Esophagus muscularis mucosa (tissue), 4 donors: ENCODE results near the gene SIGLEC10. TPM values are rescaled to one million over a fixed set of nuclear protein-coding genes. Genes with fewer than 3 reads are reported as not detected.
"Not testable (repeated sequence)": the region's sequence is repeated elsewhere in the genome, so short reads cannot be mapped to it uniquely, and the experiment has no call there.

ENCODE experiments used
- DNase-seq: peaks from one replicate; pipeline ENCODE4 v3.0.0-alpha.2; 2017; ENCODE audit errors: extremely low spot score
- H3K27ac ChIP-seq, 4 donors: fragments of 200-600 bp; sonication (generic); replicated peaks in 1 of 4; 1 replicate in 3 of 4; 2 replicates in 1 of 4; pipeline ENCODE4 v1.5.1; 2016 to 2019; ENCODE audit warnings: mild to moderate bottlenecking in 1 of 4
- H3K27me3 ChIP-seq, 4 donors: fragments of 200-600 bp; sonication (generic); one replicate each; pipeline versions ENCODE4 v1.5.1 to v1.6.0; 2016 to 2019
- H3K36me3 ChIP-seq, 4 donors: fragments of 200-600 bp; sonication (generic); one replicate each; pipeline ENCODE4 v1.5.1; 2016 to 2019
- H3K4me1 ChIP-seq, 4 donors: fragments of 200-600 bp; sonication (generic); one replicate each; pipeline ENCODE4 v1.5.1; 2016 to 2019
- H3K4me3 ChIP-seq, 4 donors: fragments of 200-600 bp; sonication (generic); 1 replicate in 2 of 4; 2 replicates in 2 of 4; pipeline ENCODE4 v1.5.1; 2016 to 2019; ENCODE audit warnings: mild to moderate bottlenecking in 4 of 4, moderate library complexity in 1 of 4
- H3K9me3 ChIP-seq, 4 donors: fragments of 200-600 bp; sonication (generic); 1 replicate in 3 of 4; 2 replicates in 1 of 4; pipeline ENCODE4 v1.5.1; 2016 to 2019
- CTCF ChIP-seq, 3 experiments: fragments of 200-600 bp in 2 of 3; fragments of 450-650 bp in 1 of 3; sonication (generic) in 2 of 3; IDR thresholded peaks; one replicate each; pipeline ENCODE4 v1.5.1; 2017 to 2019; ENCODE audit warnings: antibody characterized with exemption in 3 of 3, mild to moderate bottlenecking in 2 of 3, moderate library complexity in 1 of 3
- EP300 ChIP-seq: sonication (generic); formaldehyde crosslinking; IDR thresholded peaks from one replicate; pipeline ENCODE4 v1.6.1; 2017; ENCODE audit warnings: antibody characterized with exemption
- POLR2A ChIP-seq: fragments of 450-650 bp; IDR thresholded peaks from one replicate; pipeline ENCODE4 v1.6.1; 2017; ENCODE audit warnings: antibody characterized with exemption, moderate library complexity, mild to moderate bottlenecking, low read depth
- POLR2AphosphoS5 ChIP-seq, 2 donors: sonication (generic); formaldehyde crosslinking; IDR thresholded peaks; one replicate each; pipeline ENCODE4 v1.6.1; 2017; ENCODE audit warnings: antibody characterized with exemption in 2 of 2
- whole genome bisulfite sequencing: methylation state at CpG from one replicate; pipeline ENCODE4 v1.1.5; 2018; 5-methylcytosine and 5-hydroxymethylcytosine counted together
- intact Hi-C: fragments of 100-400 bp; cut with DNase I; formaldehyde crosslinking; loops from one replicate; pipeline ENCODE4 v1.15.1; 2023
- total RNA-seq, 4 donors: library from RNA; depleted of rRNA; stranded (reverse); fragments of >200 nt; gene quantifications; one replicate each; pipeline versions ENCODE4 v1.1.0 to v1.2.1, GENCODE V29; 2016

The SIGLEC10 gene
- 1 to 10 TPM; 1.4 to 4.1 (median 2.4) TPM for total RNA-seq

GRCh38 chr19:51417107-51417809, at the start of gene SIGLEC10:
SIGLEC10 (minus strand) TSS chr19:51417642; CDS start chr19:51417581, 61 bp downstream.
- WGBS, result 54% methylated on average over 18 of the region's 21 CpGs
- H3K27ac ChIP-seq, result no peak within 1 kb of the TSS

GRCh38 chr19:51466723-51467122, 49.3 kb upstream of the SIGLEC10 start:
- WGBS, result 57% methylated on average over 3 of the region's 3 CpGs
- no peak overlapping the region for H3K27ac ChIP-seq
- peaks cover 0 to 37% (median under 1%) of the 10 kb centered on the region in 4 donors for H3K27me3 ChIP-seq
- intact Hi-C loops, result no loop called here
- H3K9me3 ChIP-seq, result no peaks in the 10 kb centered on the region
- H3K36me3 ChIP-seq, result no peaks in the 10 kb centered on the region
- no peak overlapping the region for H3K4me3 ChIP-seq
- TF ChIP-seq POLR2AphosphoS5 (IDR thresholded peaks at IDR 0.05), result no peak
- no peak for TF ChIP-seq POLR2A
- no peak for TF ChIP-seq CTCF (IDR thresholded peaks at IDR 0.05)
- no peak for TF ChIP-seq EP300
- no peaks in the 10 kb centered on the region for H3K4me1 ChIP-seq
- DNase-seq, result no peak

More at GRCh38 chr19:51417107-51417809, at the start of gene SIGLEC10:
- no peak for DNase-seq
- intact Hi-C loops, result no loop called here
- no peak for TF ChIP-seq EP300
- no peak for TF ChIP-seq CTCF (IDR thresholded peaks at IDR 0.05)
- no peak for TF ChIP-seq POLR2A
- TF ChIP-seq POLR2AphosphoS5 (IDR thresholded peaks at IDR 0.05), result no peak
- Histone ChIP-seq H3K4me1 (peaks cover 0 to 9% (median 3%) of the 10 kb centered on the region in 4 donors), H3K27me3 (peaks cover 0 to 71% (median 0%) of the 10 kb centered on the region in 4 donors), H3K36me3 (no peaks in the 10 kb centered on the region), H3K4me3 (no peak within 1 kb of the TSS), H3K9me3 (no peaks in the 10 kb centered on the region)

- H3K9me3 ChIP-seq, H3K4me3 ChIP-seq, H3K36me3 ChIP-seq, DNase-seq, H3K4me1 ChIP-seq, intact Hi-C loops, H3K27ac ChIP-seq: not testable (repeated sequence)
- peaks cover 0 to 53% (median 3%) of the 10 kb centered on the region in 4 donors for H3K27me3 ChIP-seq
- 28% methylated on average over 12 of the region's 33 CpGs for WGBS
Observed at GRCh38 chr19:51463976-51464581, 46.6 kb upstream of the SIGLEC10 start.

- peaks cover 0 to 56% (median 3%) of the 10 kb centered on the region in 4 donors for H3K27me3 ChIP-seq
- WGBS, result 92% methylated on average over 4 of the region's 10 CpGs
- no peak overlapping the region for H3K4me3 ChIP-seq
- no peak for DNase-seq
- intact Hi-C loops, result no loop called here
- H3K4me1 ChIP-seq, result no peaks in the 10 kb centered on the region
- TF ChIP-seq CTCF (IDR thresholded peaks at IDR 0.05) (no peak), POLR2AphosphoS5 (IDR thresholded peaks at IDR 0.05) (no peak), EP300 (no peak), POLR2A (no peak)
- H3K36me3 ChIP-seq, result no peaks in the 10 kb centered on the region
- no peaks in the 10 kb centered on the region for H3K9me3 ChIP-seq
- H3K27ac ChIP-seq, result no peak overlapping the region
Observed at GRCh38 chr19:51462681-51463080, 45.2 kb upstream of the SIGLEC10 start.

GRCh38 chr19:51462276-51462675, 44.8 kb upstream of the SIGLEC10 start:
- H3K27ac ChIP-seq, result no peak overlapping the region
- no peak for DNase-seq
- no peaks in the 10 kb centered on the region for H3K9me3 ChIP-seq
- WGBS, result 77% methylated on average over 6 of the region's 7 CpGs
- H3K4me3 ChIP-seq, result no peak overlapping the region
- no peaks in the 10 kb centered on the region for H3K36me3 ChIP-seq
- TF ChIP-seq POLR2A, result no peak
- intact Hi-C loops, result no loop called here
- H3K4me1 ChIP-seq, result no peaks in the 10 kb centered on the region
- peaks cover 0 to 60% (median 3%) of the 10 kb centered on the region in 4 donors for H3K27me3 ChIP-seq
